ENCODE results near the gene LIFR. TPM values are rescaled to one million over a fixed set of nuclear protein-coding genes. Genes with fewer than 3 reads are reported as not detected.

LIFR gene
- total RNA-seq, 2 donors from 2014 or later: 68.5 to 120 TPM

GRCh38 chr5:38500573-38501260 is 55.7 kb downstream of the LIFR start:
- WGBS: 81% methylated on average over 4 of the region's 4 CpGs

GRCh38 chr5:38497946-38498345 is 58.5 kb downstream of the LIFR start:
- WGBS: 73% methylated on average over 2 of the region's 2 CpGs
- Histone ChIP-seq H3K36me3 (no peaks in the 10 kb centered on the region), H3K27me3 (replicated peaks; ENCODE audit: insufficient read depth) (no peaks in the 10 kb centered on the region), H3K9me3 (no peaks in the 10 kb centered on the region), H3K4me3 (no peak overlapping the region), H3K4me1 (replicated peaks) (no peaks in the 10 kb centered on the region), H3K27ac (no peak overlapping the region)
- no peak for DNase-seq (ENCODE audit: low spot score)
- no peak for TF ChIP-seq POLR2AphosphoS5 (IDR thresholded peaks at IDR 0.05)
- peak in 1 of 4 experiments; percentile 31 for TF ChIP-seq CTCF (IDR thresholded peaks at IDR 0.05)
- TF ChIP-seq POLR2A (IDR thresholded peaks at IDR 0.05): no peak
- intact Hi-C loops (cut with DNase I): no loop called here

More at GRCh38 chr5:38500573-38501260, 55.7 kb downstream of the LIFR start:
- no peak for TF ChIP-seq CTCF (IDR thresholded peaks at IDR 0.05)
- TF ChIP-seq POLR2A (IDR thresholded peaks at IDR 0.05): no peak
- no peak for TF ChIP-seq POLR2AphosphoS5 (IDR thresholded peaks at IDR 0.05)
- Histone ChIP-seq H3K27ac (no peak overlapping the region), H3K27me3 (replicated peaks; ENCODE audit: insufficient read depth) (no peaks in the 10 kb centered on the region), H3K4me1 (replicated peaks) (no peaks in the 10 kb centered on the region), H3K9me3 (no peaks in the 10 kb centered on the region), H3K4me3 (no peak overlapping the region), H3K36me3 (no peaks in the 10 kb centered on the region)
- intact Hi-C loops (cut with DNase I): no loop called here
- DNase-seq (ENCODE audit: low spot score): no peak

GRCh38 chr5:38494763-38495162 is 61.7 kb downstream of the LIFR start:
- peak overlapping the region in 1 of 2 donors; percentile 5 for H3K27ac ChIP-seq
- intact Hi-C loops (cut with DNase I): no loop called here
- no peaks in the 10 kb centered on the region for H3K9me3 ChIP-seq
- no peaks in the 10 kb centered on the region for H3K27me3 ChIP-seq (replicated peaks; ENCODE audit: insufficient read depth)
- 53% methylated on average over 7 of the region's 7 CpGs for WGBS
- TF ChIP-seq POLR2AphosphoS5 (IDR thresholded peaks at IDR 0.05): no peak
- DNase-seq (ENCODE audit: low spot score): no peak
- H3K4me3 ChIP-seq: no peak overlapping the region
- no peaks in the 10 kb centered on the region for H3K36me3 ChIP-seq
- no peaks in the 10 kb centered on the region for H3K4me1 ChIP-seq (replicated peaks)

- H3K4me3 ChIP-seq: no peak overlapping the region
- TF ChIP-seq POLR2AphosphoS5 (IDR thresholded peaks at IDR 0.05): no peak
- TF ChIP-seq CTCF (IDR thresholded peaks at IDR 0.05): no peak
- TF ChIP-seq POLR2A (IDR thresholded peaks at IDR 0.05): no peak
- 86% methylated on average over 6 of the region's 6 CpGs for WGBS
- intact Hi-C loops (cut with DNase I): no loop called here
- no peaks in the 10 kb centered on the region for H3K9me3 ChIP-seq
- no peaks in the 10 kb centered on the region for H3K4me1 ChIP-seq (replicated peaks)
- peak overlapping the region in 1 of 2 donors; percentile 5 for H3K27ac ChIP-seq
- H3K36me3 ChIP-seq: no peaks in the 10 kb centered on the region
- no peaks in the 10 kb centered on the region for H3K27me3 ChIP-seq (replicated peaks; ENCODE audit: insufficient read depth)
- no peak for DNase-seq (ENCODE audit: low spot score)
These were observed 62.3 kb downstream of the LIFR start for GRCh38 chr5:38494175-38494574.

- H3K4me3 ChIP-seq: no peak overlapping the region
These were observed 72.5 kb downstream of the LIFR start for GRCh38 chr5:38483805-38484398.

More at GRCh38 chr5:38483805-38484398, 72.5 kb downstream of the LIFR start:
- no peak for DNase-seq (ENCODE audit: low spot score)
- no peaks in the 10 kb centered on the region for H3K36me3 ChIP-seq
- 96% methylated on average over 10 of the region's 10 CpGs for WGBS
- intact Hi-C loops (cut with DNase I): no loop called here
- no peak overlapping the region for H3K27ac ChIP-seq
- TF ChIP-seq POLR2AphosphoS5 (IDR thresholded peaks at IDR 0.05) (no peak), POLR2A (IDR thresholded peaks at IDR 0.05) (no peak), CTCF (IDR thresholded peaks at IDR 0.05) (no peak)
- H3K9me3 ChIP-seq: no peaks in the 10 kb centered on the region
- no peaks in the 10 kb centered on the region for H3K27me3 ChIP-seq (replicated peaks; ENCODE audit: insufficient read depth)
- H3K4me1 ChIP-seq (replicated peaks): no peaks in the 10 kb centered on the region

Measured in prostate gland (tissue), 2 donors.